ENCODE data around the gene ACAD10.
"Not testable (repeated sequence)": the region's sequence is repeated elsewhere in the genome, so short reads cannot be mapped to it uniquely, and the experiment has no call there.

Gene ACAD10

GRCh38 chr12:111761706-111762105, 75.9 kb downstream of the ACAD10 start:
- CTCF ChIA-PET: interaction anchor here (1.8 kb wide), 1 partner anchor 51 kb away, joined by 4 read pairs; no protein-coding TSS in a partner anchor
- POLR2A ChIA-PET: no interaction called here
- no peak for DNase-seq (ENCODE audit: extremely low spot score)
- TF ChIP-seq FOXK2 (IDR thresholded peaks at IDR 0.05) (no peak), TARDBP (IDR thresholded peaks at IDR 0.05) (no peak), BHLHE40 (IDR thresholded peaks at IDR 0.05; ENCODE audit: borderline replicate concordance) (no peak), FOXA1 (IDR thresholded peaks at IDR 0.05) (no peak), SP1 (IDR thresholded peaks at IDR 0.05) (no peak), ZNF384 (IDR thresholded peaks at IDR 0.05) (no peak), CTBP1 (IDR thresholded peaks at IDR 0.05; ENCODE audit: borderline replicate concordance) (no peak), ARNT (IDR thresholded peaks at IDR 0.05) (no peak), LEF1 (IDR thresholded peaks at IDR 0.05; ENCODE audit: borderline replicate concordance) (no peak), ELF4 (IDR thresholded peaks at IDR 0.05) (no peak), SUZ12 (IDR thresholded peaks at IDR 0.05) (no peak), NFRKB (IDR thresholded peaks at IDR 0.05) (no peak), FOXM1 (IDR thresholded peaks at IDR 0.05; ENCODE audit: borderline replicate concordance) (no peak), L3MBTL2 (conservative IDR thresholded peaks at IDR 0.05) (no peak), HDGF (IDR thresholded peaks at IDR 0.05; ENCODE audit: borderline replicate concordance) (no peak)
- TF ChIP-seq, protein P1, sequence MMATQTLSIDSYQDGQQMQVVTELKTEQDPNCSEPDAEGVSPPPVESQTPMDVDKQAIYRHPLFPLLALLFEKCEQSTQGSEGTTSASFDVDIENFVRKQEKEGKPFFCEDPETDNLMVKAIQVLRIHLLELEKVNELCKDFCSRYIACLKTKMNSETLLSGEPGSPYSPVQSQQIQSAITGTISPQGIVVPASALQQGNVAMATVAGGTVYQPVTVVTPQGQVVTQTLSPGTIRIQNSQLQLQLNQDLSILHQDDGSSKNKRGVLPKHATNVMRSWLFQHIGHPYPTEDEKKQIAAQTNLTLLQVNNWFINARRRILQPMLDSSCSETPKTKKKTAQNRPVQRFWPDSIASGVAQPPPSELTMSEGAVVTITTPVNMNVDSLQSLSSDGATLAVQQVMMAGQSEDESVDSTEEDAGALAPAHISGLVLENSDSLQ (IDR thresholded peaks at IDR 0.05): no peak

DNA sequence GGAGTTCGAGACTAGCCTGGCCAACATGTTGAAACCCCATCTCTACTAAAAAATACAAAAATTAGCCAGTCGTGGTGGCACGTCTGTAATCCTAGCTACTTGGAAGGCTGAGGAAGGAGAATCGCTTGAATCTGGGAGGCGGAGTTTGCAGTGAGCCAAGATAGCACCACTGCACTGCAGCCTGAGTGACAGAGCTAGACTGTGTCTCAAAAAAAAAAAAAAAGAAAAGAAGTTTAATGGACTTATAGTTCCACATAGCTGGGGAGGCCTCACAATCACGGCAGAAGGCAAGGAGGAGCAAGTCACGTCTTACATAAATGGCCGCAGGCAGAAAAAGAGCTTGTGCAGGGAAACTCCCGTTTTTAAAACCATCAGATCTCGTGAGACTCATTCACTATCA, 77.7 kb downstream of the ACAD10 start:
- POLR2A ChIA-PET; DNase-seq (ENCODE audit: extremely low spot score); CTCF ChIA-PET: not testable (repeated sequence)
- TF ChIP-seq, protein P1 (IDR thresholded peaks at IDR 0.05): peak; percentile 14; the same call in 1 of the 2 replicates

GRCh38 chr12:111764120-111764821, 78.4 kb downstream of the ACAD10 start:
- ChIA-PET POLR2A (interaction anchor here (1.0 kb wide), 2 partner anchors 11 to 78 kb away, joined by 3 to 4 read pairs; partner anchors contain the start of gene MAPKAPK5), CTCF (no interaction called here)
- DNase-seq (ENCODE audit: extremely low spot score): no peak
- TF ChIP-seq NFRKB (IDR thresholded peaks at IDR 0.05) (no peak), ZNF384 (IDR thresholded peaks at IDR 0.05) (no peak), BHLHE40 (IDR thresholded peaks at IDR 0.05; ENCODE audit: borderline replicate concordance) (no peak), FOXM1 (IDR thresholded peaks at IDR 0.05; ENCODE audit: borderline replicate concordance) (no peak)

DNA sequence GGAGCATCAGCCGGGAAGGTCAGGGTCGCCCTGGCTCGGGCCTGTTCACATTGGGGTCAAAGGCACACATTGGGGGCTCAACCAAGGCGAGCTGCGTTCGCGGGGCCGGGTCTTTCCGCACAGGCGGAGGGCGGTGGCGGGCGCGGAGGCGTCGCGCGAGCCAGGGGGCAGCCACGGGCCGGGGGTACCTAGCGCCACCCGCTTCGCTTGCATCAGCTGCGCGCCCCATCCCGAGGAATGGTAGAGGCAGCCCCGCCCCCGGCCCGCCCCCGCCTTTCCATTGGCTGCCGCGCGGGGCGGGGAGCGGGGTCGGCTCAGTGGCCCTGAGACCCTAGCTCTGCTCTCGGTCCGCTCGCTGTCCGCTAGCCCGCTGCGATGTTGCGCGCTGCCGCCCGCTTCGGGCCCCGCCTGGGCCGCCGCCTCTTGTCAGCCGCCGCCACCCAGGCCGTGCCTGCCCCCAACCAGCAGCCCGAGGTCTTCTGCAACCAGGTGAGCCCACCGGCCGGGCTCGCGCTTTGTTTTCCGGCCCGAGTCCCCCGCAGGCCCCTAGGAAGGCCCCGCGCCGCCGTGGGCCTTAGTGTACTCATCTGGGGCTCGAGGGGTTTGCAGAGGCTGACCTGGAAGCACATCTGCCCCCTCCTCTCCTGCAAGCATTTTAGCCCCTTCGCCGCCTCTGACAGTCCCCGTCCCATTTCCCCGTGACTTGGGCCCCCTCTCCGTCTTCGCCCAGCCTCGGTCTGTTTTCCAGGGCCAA, 80.9 kb downstream of the ACAD10 start, which contains the start of gene ALDH2:
ALDH2 (plus strand) TSS at position 326 of the 754 bp plus-strand sequence; CDS start at position 376, 50 bp downstream.
- CTCF ChIA-PET: interaction anchor here (0.9 kb wide), 1 partner anchor 9 kb away, joined by 3 read pairs; no protein-coding TSS in a partner anchor
- POLR2A ChIA-PET: interaction anchor here (0.6 to 1.3 kb wide), 6 partner anchors 8 to 398 kb away, joined by 3 to 10 read pairs (median 4); partner anchors contain the start of gene PHETA1
- 0 out of 2 replicates have a peak, but pooled peaks have one; percentile 16 for TF ChIP-seq HDGF (IDR thresholded peaks at IDR 0.05; ENCODE audit: borderline replicate concordance)
- TF ChIP-seq, protein P1 (IDR thresholded peaks at IDR 0.05): no peak
- TF ChIP-seq SP1 (IDR thresholded peaks at IDR 0.05): no peak
- DNase-seq (ENCODE audit: extremely low spot score): peak; percentile 81

GRCh38 chr12:111767362-111768158, 81.7 kb downstream of the ACAD10 start:
- peak; percentile 31 for DNase-seq (ENCODE audit: extremely low spot score)
- CTCF ChIA-PET: interaction anchor here (0.8 kb wide), 1 partner anchor 935 kb away, joined by 4 read pairs; no protein-coding TSS in a partner anchor
- POLR2A ChIA-PET: interaction anchor here (1.0 to 1.3 kb wide), 3 partner anchors 8 to 27 kb away, joined by 4 to 10 read pairs (median 6); no protein-coding TSS in a partner anchor
- TF ChIP-seq HDGF (IDR thresholded peaks at IDR 0.05; ENCODE audit: borderline replicate concordance) (no peak), L3MBTL2 (conservative IDR thresholded peaks at IDR 0.05) (peak; percentile 53), FOXK2 (IDR thresholded peaks at IDR 0.05) (no peak)

Data from HEK293T (cell line).